Heart left ventricle (tissue), 13 donors: ENCODE data around the gene PSMG4.

Experiments
- POLR2A ChIP-seq, 2 donors: fragments of 450-650 bp; IDR thresholded peaks; one replicate each; pipeline ENCODE4 v1.6.1; 2017; ENCODE audit warnings: antibody characterized with exemption in 2 of 2, mild to moderate bottlenecking in 2 of 2, moderate library complexity in 2 of 2
- TF ChIP-seq, protein P1 (sequence below), 12 donors: fragments of 200-600 bp; sonication (generic) in 4 of 12; IDR thresholded peaks; one replicate each; pipeline versions ENCODE4 v1.5.0 to v1.8.0; 2018 to 2022; ENCODE audit warnings: antibody characterized with exemption in 12 of 12, mild to moderate bottlenecking in 5 of 12
- donor health status: ischemic (EF 13 %, LVEDD 7.1; RV severe dilation, severe dysfunction).
- donor health status: DM: no; HTN: yes; CAD: no.
- donor health status: DM: no; HTN: no; CAD: no.
- donor health status: ischemic (EF 25% LVEDD 6.9; RV normal size, moderate dysfunction).
- donor health status: ischemic (EF 25% LVEDD 5.7; RV mildly dilated, moderate dysfunction).
- donor health status: ischemic (EF 35%, LVEDD 5.7; RV mildly dilated, moderate dysfunction).
- donor health status: nonischemic (EF 11% LVEDD 7.7; RV severe dilation, severe dysfunction).
- donor health status: DM: yes; HTN: yes; CAD: no.
- donor health status: PGD.
- donor health status: ischemic (EF 29% LVEDD 5.4; RV normal size, mild dysfunction).
- donor health status: nonischemic (EF 23%, LVEDD 6.1; RV moderate dilation, normal function).

DNA sequence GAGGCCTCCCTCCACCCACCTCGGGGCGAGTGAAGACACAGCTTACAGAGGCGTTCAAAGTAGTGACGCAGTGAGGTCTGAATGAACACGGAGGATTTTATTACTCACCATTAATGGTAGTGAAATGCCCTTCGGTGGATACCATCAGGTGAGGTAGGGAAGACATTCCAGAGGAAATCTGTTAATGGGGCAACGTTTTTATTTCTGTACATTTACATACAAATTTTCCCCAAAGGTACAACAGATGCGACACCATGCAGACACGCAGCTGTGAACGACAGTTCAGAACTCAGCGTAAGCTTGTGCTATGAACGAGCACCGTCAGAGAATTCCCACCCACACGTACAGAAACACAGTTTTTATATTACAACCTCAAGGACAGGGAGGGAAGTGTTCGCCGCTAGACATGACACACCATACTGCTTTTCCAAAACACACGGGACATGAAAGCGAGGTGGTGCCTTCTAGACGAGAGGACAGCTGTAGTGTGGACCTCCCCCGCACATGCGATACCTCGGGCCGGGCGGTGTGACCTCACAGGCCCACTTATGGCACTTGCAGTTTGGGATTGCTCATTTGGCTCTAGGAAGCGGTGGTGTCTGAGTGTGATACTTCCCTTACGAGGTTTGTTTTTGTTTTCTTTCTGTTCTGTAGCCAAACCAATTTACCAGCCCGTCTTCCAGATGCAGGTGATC is 10.7 kb downstream of the PSMG4 start:
- TF ChIP-seq, protein P1, sequence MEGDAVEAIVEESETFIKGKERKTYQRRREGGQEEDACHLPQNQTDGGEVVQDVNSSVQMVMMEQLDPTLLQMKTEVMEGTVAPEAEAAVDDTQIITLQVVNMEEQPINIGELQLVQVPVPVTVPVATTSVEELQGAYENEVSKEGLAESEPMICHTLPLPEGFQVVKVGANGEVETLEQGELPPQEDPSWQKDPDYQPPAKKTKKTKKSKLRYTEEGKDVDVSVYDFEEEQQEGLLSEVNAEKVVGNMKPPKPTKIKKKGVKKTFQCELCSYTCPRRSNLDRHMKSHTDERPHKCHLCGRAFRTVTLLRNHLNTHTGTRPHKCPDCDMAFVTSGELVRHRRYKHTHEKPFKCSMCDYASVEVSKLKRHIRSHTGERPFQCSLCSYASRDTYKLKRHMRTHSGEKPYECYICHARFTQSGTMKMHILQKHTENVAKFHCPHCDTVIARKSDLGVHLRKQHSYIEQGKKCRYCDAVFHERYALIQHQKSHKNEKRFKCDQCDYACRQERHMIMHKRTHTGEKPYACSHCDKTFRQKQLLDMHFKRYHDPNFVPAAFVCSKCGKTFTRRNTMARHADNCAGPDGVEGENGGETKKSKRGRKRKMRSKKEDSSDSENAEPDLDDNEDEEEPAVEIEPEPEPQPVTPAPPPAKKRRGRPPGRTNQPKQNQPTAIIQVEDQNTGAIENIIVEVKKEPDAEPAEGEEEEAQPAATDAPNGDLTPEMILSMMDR (IDR thresholded peaks at IDR 0.05), result no peak
- no peak for TF ChIP-seq POLR2A (IDR thresholded peaks at IDR 0.05)
